SJSA1 (cell line): ENCODE measurements around the gene SMYD2. TPM values are rescaled to one million over a fixed set of nuclear protein-coding genes. Genes with fewer than 3 reads are reported as not detected.

Source experiments
- DNase-seq, 2 experiments: peaks; one replicate each; pipeline ENCODE4 v3.0.0-alpha.2; 2015 to 2020; ENCODE audit warnings: low spot score in 2 of 2, low read depth in 1 of 2
- H3K27ac ChIP-seq: fragments of 250-450 bp; sonication (Bioruptor Pico); 2 replicates; pipeline ENCODE4 v1.5.1; 2020; ENCODE audit warnings: mild to moderate bottlenecking, moderate library complexity
- H3K27me3 ChIP-seq: fragments of 250-450 bp; sonication (Bioruptor Pico); replicated peaks from 2 replicates; pipeline ENCODE4 v1.5.1; 2020; ENCODE audit warnings: mild to moderate bottlenecking, moderate library complexity
- H3K36me3 ChIP-seq: fragments of 250-450 bp; sonication (Bioruptor Pico); 2 replicates; pipeline ENCODE4 v1.5.1; 2020; ENCODE audit warnings: mild to moderate bottlenecking
- H3K4me1 ChIP-seq: fragments of 250-450 bp; sonication (Bioruptor Pico); replicated peaks from 2 replicates; pipeline ENCODE4 v1.6.1; 2021; ENCODE audit warnings: mild to moderate bottlenecking
- H3K4me3 ChIP-seq: fragments of 250-450 bp; sonication (Bioruptor Pico); 2 replicates; pipeline ENCODE4 v1.5.1; 2020; ENCODE audit warnings: mild to moderate bottlenecking
- H3K9me3 ChIP-seq: fragments of 250-450 bp; sonication (Bioruptor Pico); replicated peaks from 2 replicates; pipeline ENCODE4 v1.5.1; 2020; ENCODE audit warnings: mild to moderate bottlenecking
- total RNA-seq: library from RNA; depleted of rRNA; stranded (reverse); fragments of >200 nt; shearing (Covaris generic); gene quantifications from 2 replicates; pipeline ENCODE4 v1.2.3, GENCODE V29; 2014

SMYD2 gene
- total RNA-seq, 1 experiment from 2014 or later, result 69.5 TPM

- Histone ChIP-seq H3K36me3 (peaks cover 9% of the 10 kb centered on the region; the same call in 1 of the 2 replicates), H3K4me3 (peak overlapping the region; percentile 98), H3K9me3 (no peaks in the 10 kb centered on the region), H3K27me3 (no peaks in the 10 kb centered on the region), H3K27ac (peak overlapping the region; percentile 96), H3K4me1 (peaks cover 13% of the 10 kb centered on the region)
- DNase-seq, result peak; percentile 58 to 66
Observed at GRCh38 chr1:214281720-214282629, 1.0 kb downstream of the SMYD2 start.

GRCh38 chr1:214282630-214283242 lies 1.8 kb downstream of the SMYD2 start:
- DNase-seq, result no peak
- peaks cover 13% of the 10 kb centered on the region for H3K4me1 ChIP-seq
- H3K27me3 ChIP-seq, result no peaks in the 10 kb centered on the region
- peaks cover 9% of the 10 kb centered on the region; the same call in 1 of the 2 replicates for H3K36me3 ChIP-seq
- H3K4me3 ChIP-seq, result no peak overlapping the region
- H3K27ac ChIP-seq, result no peak overlapping the region
- H3K9me3 ChIP-seq, result no peaks in the 10 kb centered on the region

- H3K4me3 ChIP-seq, result no peak overlapping the region
- no peaks in the 10 kb centered on the region for H3K27me3 ChIP-seq
- peaks cover 9% of the 10 kb centered on the region; the same call in 1 of the 2 replicates for H3K36me3 ChIP-seq
- no peak for DNase-seq
- H3K27ac ChIP-seq, result no peak overlapping the region
- peaks cover 6% of the 10 kb centered on the region for H3K4me1 ChIP-seq
- H3K9me3 ChIP-seq, result no peaks in the 10 kb centered on the region
Observed at GRCh38 chr1:214285610-214286440, 4.9 kb downstream of the SMYD2 start.

- H3K27ac ChIP-seq, result no peak overlapping the region
- H3K4me1 ChIP-seq, result peaks cover 10% of the 10 kb centered on the region
- no peak for DNase-seq
- H3K36me3 ChIP-seq, result 0 out of 2 replicates have a peak, but pooled peaks cover 3% of the 10 kb centered on the region
- no peak overlapping the region for H3K4me3 ChIP-seq
- H3K9me3 ChIP-seq, result no peaks in the 10 kb centered on the region
- no peaks in the 10 kb centered on the region for H3K27me3 ChIP-seq
Observed at GRCh38 chr1:214287884-214288283, 6.9 kb downstream of the SMYD2 start.

GRCh38 chr1:214289574-214290272 lies 8.8 kb downstream of the SMYD2 start:
- H3K4me3 ChIP-seq, result no peak overlapping the region

GRCh38 chr1:214290424-214291037 lies 9.6 kb downstream of the SMYD2 start:
- no peak for DNase-seq
- H3K27ac ChIP-seq, result no peak overlapping the region
- no peak overlapping the region for H3K4me3 ChIP-seq
- no peaks in the 10 kb centered on the region for H3K9me3 ChIP-seq
- H3K36me3 ChIP-seq, result 0 out of 2 replicates have a peak, but pooled peaks cover 2% of the 10 kb centered on the region
- peaks cover 15% of the 10 kb centered on the region for H3K4me1 ChIP-seq
- no peaks in the 10 kb centered on the region for H3K27me3 ChIP-seq

More at GRCh38 chr1:214289574-214290272, 8.8 kb downstream of the SMYD2 start:
- Histone ChIP-seq H3K27ac (no peak overlapping the region), H3K9me3 (no peaks in the 10 kb centered on the region), H3K36me3 (0 out of 2 replicates have a peak, but pooled peaks cover 3% of the 10 kb centered on the region), H3K27me3 (no peaks in the 10 kb centered on the region), H3K4me1 (peaks cover 15% of the 10 kb centered on the region)
- no peak for DNase-seq

GRCh38 chr1:214292322-214292721 lies 11.4 kb downstream of the SMYD2 start:
- peaks cover 30% of the 10 kb centered on the region for H3K4me1 ChIP-seq
- DNase-seq, result no peak
- H3K27ac ChIP-seq, result no peak overlapping the region
- H3K27me3 ChIP-seq, result no peaks in the 10 kb centered on the region
- H3K4me3 ChIP-seq, result no peak overlapping the region
- H3K9me3 ChIP-seq, result no peaks in the 10 kb centered on the region
- H3K36me3 ChIP-seq, result no peaks in the 10 kb centered on the region

GRCh38 chr1:214295934-214296333 lies 15.0 kb downstream of the SMYD2 start:
- no peak overlapping the region for H3K4me3 ChIP-seq
- H3K36me3 ChIP-seq, result no peaks in the 10 kb centered on the region
- H3K4me1 ChIP-seq, result peaks cover 38% of the 10 kb centered on the region
- H3K9me3 ChIP-seq, result no peaks in the 10 kb centered on the region
- no peak overlapping the region for H3K27ac ChIP-seq
- no peak for DNase-seq
- no peaks in the 10 kb centered on the region for H3K27me3 ChIP-seq

GRCh38 chr1:214296860-214297745 lies 16.1 kb downstream of the SMYD2 start:
- Histone ChIP-seq H3K4me1 (peaks cover 35% of the 10 kb centered on the region), H3K4me3 (no peak overlapping the region), H3K27me3 (no peaks in the 10 kb centered on the region), H3K27ac (peak overlapping the region; percentile 44; the same call in 1 of the 2 replicates), H3K36me3 (no peaks in the 10 kb centered on the region), H3K9me3 (no peaks in the 10 kb centered on the region)
- DNase-seq, result peak; percentile 70 to 76

- no peaks in the 10 kb centered on the region for H3K27me3 ChIP-seq
- no peaks in the 10 kb centered on the region for H3K9me3 ChIP-seq
- H3K27ac ChIP-seq, result no peak overlapping the region
- H3K4me1 ChIP-seq, result peaks cover 22% of the 10 kb centered on the region
- no peak overlapping the region for H3K4me3 ChIP-seq
- no peak for DNase-seq
- H3K36me3 ChIP-seq, result 0 out of 2 replicates have a peak, but pooled peaks cover 3% of the 10 kb centered on the region
Observed at GRCh38 chr1:214300149-214300780, 19.3 kb downstream of the SMYD2 start.

GRCh38 chr1:214301526-214301925 lies 20.6 kb downstream of the SMYD2 start:
- Histone ChIP-seq H3K27ac (no peak overlapping the region), H3K27me3 (no peaks in the 10 kb centered on the region), H3K4me1 (peaks cover 16% of the 10 kb centered on the region), H3K4me3 (no peak overlapping the region), H3K36me3 (peaks cover 3% of the 10 kb centered on the region; the same call in 1 of the 2 replicates), H3K9me3 (no peaks in the 10 kb centered on the region)
- DNase-seq, result no peak
